22Rv1 (cell line): ENCODE measurements around the gene OLFML3.

Source experiments
- CTCF ChIP-seq: fragments of 450-650 bp; IDR thresholded peaks from 2 replicates; pipeline ENCODE4 v1.5.1; 2017; ENCODE audit warnings: mild to moderate bottlenecking
- ZFX ChIP-seq: fragments of 450-650 bp; IDR thresholded peaks from 2 replicates; pipeline ENCODE4 v1.6.1; 2017; ENCODE audit warnings: antibody characterized with exemption, borderline replicate concordance

- no peak for TF ChIP-seq CTCF
- TF ChIP-seq ZFX: no peak
These were observed 24.2 kb downstream of the OLFML3 start for GRCh38 chr1:114003431-114003830.
